Tibial artery (tissue), 4 donors: ENCODE results near the gene MIOX.

Experiments
- DNase-seq, 2 donors: peaks; one replicate each; pipeline ENCODE4 v3.0.0-alpha.2; 2019
- H3K27ac ChIP-seq, 2 donors: fragments of 200-600 bp; sonication (generic) in 1 of 2; 1 replicate in 1 of 2; 2 replicates in 1 of 2; pipeline ENCODE4 v1.5.1; 2018 to 2019; ENCODE audit warnings: mild to moderate bottlenecking in 1 of 2
- H3K27me3 ChIP-seq, 2 donors: fragments of 200-600 bp; sonication (generic) in 1 of 2; one replicate each; pipeline versions ENCODE4 v1.5.1 to v1.6.0; 2016 to 2019
- H3K36me3 ChIP-seq, 3 donors: fragments of 200-600 bp; sonication (generic) in 2 of 3; one replicate each; pipeline ENCODE4 v1.5.1; 2016 to 2019; ENCODE audit warnings: mild to moderate bottlenecking in 2 of 3
- H3K4me1 ChIP-seq, 4 donors: fragments of 200-600 bp; sonication (generic) in 2 of 4; 1 replicate in 3 of 4; 2 replicates in 1 of 4; pipeline ENCODE4 v1.5.1; 2016 to 2019
- H3K4me3 ChIP-seq, 2 donors: fragments of 200-600 bp; sonication (generic) in 1 of 2; 1 replicate in 1 of 2; 2 replicates in 1 of 2; pipeline ENCODE4 v1.5.1; 2018 to 2019; ENCODE audit warnings: mild to moderate bottlenecking in 2 of 2
- H3K9me3 ChIP-seq, 3 donors: fragments of 200-600 bp; sonication (generic) in 1 of 3; one replicate each; pipeline ENCODE4 v1.5.1; 2016 to 2019
- CTCF ChIP-seq, 2 experiments: fragments of 200-600 bp in 1 of 2; fragments of 450-650 bp in 1 of 2; IDR thresholded peaks; one replicate each; pipeline ENCODE4 v1.5.1; 2017 to 2019; ENCODE audit warnings: antibody characterized with exemption in 2 of 2, mild to moderate bottlenecking in 1 of 2, moderate library complexity in 1 of 2
- intact Hi-C: fragments of 100-400 bp; cut with DNase I; formaldehyde crosslinking; loops from one replicate; pipeline ENCODE4 v1.15.0; 2023; ENCODE audit warnings: low total_unique reads

MIOX gene

DNA sequence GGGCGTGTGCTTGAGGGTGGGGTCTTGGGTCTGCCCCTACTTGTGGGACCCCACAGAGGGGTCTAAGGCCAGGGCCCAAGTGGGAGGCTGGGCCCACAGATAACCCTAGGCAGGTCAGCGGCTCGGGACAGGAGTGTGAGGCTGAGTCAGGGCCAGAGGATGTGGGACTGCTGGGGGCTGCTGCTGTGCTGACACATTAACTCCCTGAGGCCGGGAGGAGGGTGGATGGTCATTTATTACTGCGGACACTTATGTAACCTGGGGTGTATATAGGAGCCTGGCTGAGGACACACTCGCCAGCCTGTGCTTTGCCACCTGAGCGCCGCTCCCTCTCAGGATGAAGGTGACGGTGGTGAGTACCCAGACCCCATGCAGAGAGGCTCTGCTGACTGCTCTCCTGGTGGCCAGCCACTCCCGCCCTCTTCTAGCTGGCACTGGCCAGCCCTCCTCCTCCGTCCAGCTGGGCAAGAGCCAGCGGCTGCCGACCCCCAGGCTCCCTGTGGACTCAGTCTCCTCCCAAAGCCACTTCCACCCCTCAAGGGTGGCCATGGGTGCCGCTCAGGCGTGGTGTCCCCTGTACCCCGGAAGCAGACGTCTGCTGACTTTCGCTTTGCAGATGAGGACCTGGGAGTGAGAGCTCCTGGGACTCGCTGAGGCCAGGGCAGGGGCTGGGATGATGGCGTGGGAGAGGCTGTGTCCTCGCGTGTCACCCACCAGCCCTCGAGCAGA lies at the start of gene MIOX:
Gene MIOX, plus strand, starts transcription at position 299 of the 729 bp plus-strand sequence. Its CDS starts 39 bp downstream, at position 338.
- intact Hi-C loops: no loop called here
- TF ChIP-seq CTCF (IDR thresholded peaks at IDR 0.05): no peak
- DNase-seq: no peak
- Histone ChIP-seq H3K27me3 (peaks cover 9 to 73% of the 10 kb centered on the region in 2 donors), H3K9me3 (no peaks in the 10 kb centered on the region), H3K4me1 (peaks cover 0 to 7% (median 1%) of the 10 kb centered on the region in 4 donors), H3K4me3 (no peak within 1 kb of the TSS), H3K27ac (no peak within 1 kb of the TSS), H3K36me3 (no peaks in the 10 kb centered on the region)

DNA sequence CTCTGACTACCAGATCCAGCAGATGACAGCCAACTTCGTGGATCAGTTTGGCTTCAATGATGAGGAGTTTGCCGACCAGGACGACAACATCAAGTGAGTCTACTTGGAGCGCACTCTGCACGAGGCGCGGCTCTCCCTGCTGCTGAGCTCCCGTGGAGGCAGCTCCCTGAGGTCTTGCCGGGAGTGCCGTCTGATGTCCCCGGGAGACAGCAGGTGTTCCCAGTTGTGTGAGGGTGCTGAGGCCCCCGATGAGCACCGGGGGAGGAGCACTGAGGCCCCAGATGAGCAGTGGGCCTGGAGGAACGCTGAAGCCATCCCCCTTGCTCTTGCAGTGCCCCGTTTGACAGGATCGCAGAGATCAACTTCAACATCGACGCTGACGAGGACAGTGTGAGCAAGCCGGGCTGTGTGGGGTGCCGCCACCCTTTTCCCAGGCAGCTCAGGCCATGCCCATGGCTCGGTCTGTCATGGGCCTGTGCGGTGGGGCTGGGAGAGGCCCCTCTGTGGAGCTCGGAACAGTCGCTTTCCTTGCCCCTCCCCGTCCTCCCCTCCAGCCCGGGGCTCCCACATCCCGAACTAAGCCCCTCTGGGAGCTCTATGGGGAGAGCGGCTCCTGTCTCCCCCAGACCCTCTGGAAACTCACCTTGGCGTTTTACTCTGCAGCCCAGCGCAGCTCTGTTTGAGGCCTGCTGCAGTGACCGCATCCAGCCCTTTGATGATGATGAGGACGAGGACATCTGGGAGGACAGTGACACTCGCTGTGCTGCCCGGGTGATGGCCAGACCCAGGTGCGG lies 49.0 kb upstream of the MIOX start:
- H3K4me1 ChIP-seq: no peaks in the 10 kb centered on the region
- intact Hi-C loops: no loop called here
- no peak for TF ChIP-seq CTCF (IDR thresholded peaks at IDR 0.05)
- no peaks in the 10 kb centered on the region for H3K9me3 ChIP-seq
- H3K4me3 ChIP-seq: no peak overlapping the region
- DNase-seq: no peak
- no peak overlapping the region for H3K27ac ChIP-seq
- H3K36me3 ChIP-seq: peaks cover 41 to 83% (median 78%) of the 10 kb centered on the region in 3 donors
- no peaks in the 10 kb centered on the region for H3K27me3 ChIP-seq

DNA sequence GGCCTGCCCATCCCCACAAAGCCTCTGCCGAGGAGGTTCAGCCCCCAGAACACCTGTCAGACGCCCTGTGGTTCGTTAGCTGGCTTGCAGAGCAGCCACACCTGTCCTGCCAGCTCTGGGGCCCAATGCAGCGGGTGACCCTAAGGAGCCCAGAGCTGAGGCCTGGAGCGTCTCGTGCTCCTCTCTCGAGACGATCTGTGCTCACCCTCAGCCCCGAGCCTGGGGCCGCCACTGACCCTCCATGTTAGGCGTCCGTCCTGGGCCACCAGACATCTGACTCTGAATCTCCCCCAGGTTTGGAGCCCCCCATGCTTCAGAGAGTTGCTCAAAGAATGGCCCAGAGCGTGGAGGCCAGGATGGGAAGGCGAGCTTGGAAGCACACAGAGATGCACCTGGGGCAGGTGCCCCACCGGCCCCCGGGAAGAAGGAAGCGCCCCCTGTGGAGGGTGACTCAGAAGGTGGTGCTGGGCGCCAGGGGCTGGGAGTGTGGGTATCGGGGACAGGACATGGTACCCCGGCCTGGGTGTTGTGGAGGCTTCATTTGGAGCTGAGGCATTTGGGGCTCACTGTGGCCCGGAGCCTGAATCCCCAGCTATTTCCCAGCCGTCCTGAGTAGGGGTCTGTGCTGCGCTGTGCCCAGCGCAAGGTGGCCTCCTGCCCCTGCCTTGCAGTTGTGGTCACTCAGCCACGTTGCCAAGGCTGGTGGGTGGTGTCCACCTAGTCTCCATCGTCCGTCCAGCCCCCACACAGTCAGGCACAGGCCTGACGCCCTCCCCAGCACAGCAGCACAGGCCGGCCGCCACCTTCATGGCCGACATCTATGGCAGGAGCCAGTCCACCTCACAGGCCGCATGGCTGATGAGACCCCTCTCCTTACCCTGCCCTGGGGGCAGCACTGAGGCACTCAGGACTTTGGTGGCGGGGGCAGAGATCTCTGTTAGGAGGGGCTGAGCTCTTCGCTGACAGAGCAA lies 48.1 kb upstream of the MIOX start:
- Histone ChIP-seq H3K27me3 (no peaks in the 10 kb centered on the region), H3K9me3 (no peaks in the 10 kb centered on the region), H3K36me3 (peaks cover 38 to 86% (median 79%) of the 10 kb centered on the region in 3 donors), H3K27ac (no peak overlapping the region), H3K4me1 (peaks cover 0 to 1% (median under 1%) of the 10 kb centered on the region in 4 donors), H3K4me3 (no peak overlapping the region)
- intact Hi-C loops: no loop called here
- no peak for DNase-seq
- no peak for TF ChIP-seq CTCF (IDR thresholded peaks at IDR 0.05)

GRCh38 chr22:50439314-50439870 lies 47.3 kb upstream of the MIOX start:
- no peaks in the 10 kb centered on the region for H3K9me3 ChIP-seq
- H3K4me1 ChIP-seq: peaks cover 0 to 9% (median 3%) of the 10 kb centered on the region in 4 donors
- no peak overlapping the region for H3K27ac ChIP-seq
- H3K4me3 ChIP-seq: no peak overlapping the region
- no peaks in the 10 kb centered on the region for H3K27me3 ChIP-seq
- TF ChIP-seq CTCF (IDR thresholded peaks at IDR 0.05): no peak
- DNase-seq: no peak
- intact Hi-C loops: no loop called here
- H3K36me3 ChIP-seq: peaks cover 38 to 92% (median 79%) of the 10 kb centered on the region in 3 donors

GRCh38 chr22:50439871-50440331 lies 46.8 kb upstream of the MIOX start:
- peaks cover 38 to 92% (median 76%) of the 10 kb centered on the region in 3 donors for H3K36me3 ChIP-seq
- H3K27me3 ChIP-seq: no peaks in the 10 kb centered on the region
- no peak for TF ChIP-seq CTCF (IDR thresholded peaks at IDR 0.05)
- H3K27ac ChIP-seq: no peak overlapping the region
- peaks cover 0 to 14% (median 5%) of the 10 kb centered on the region in 4 donors for H3K4me1 ChIP-seq
- no peak for DNase-seq
- no peaks in the 10 kb centered on the region for H3K9me3 ChIP-seq
- intact Hi-C loops: loop anchor here (10.0 kb wide), 1 partner anchor 185 kb away; the partner anchor contains the start of gene HDAC10
- no peak overlapping the region for H3K4me3 ChIP-seq
